WTC11 (cell line): Measurements from ENCODE around the gene LTBP2.

Experiments
- ETV6 ChIP-seq: sonication (generic); formaldehyde crosslinking; IDR thresholded peaks from 2 replicates; pipeline ENCODE4 v1.8.1; 2022; ENCODE audit warnings: mild to moderate bottlenecking, missing genetic modification reagents
- JUN ChIP-seq: sonication (generic); formaldehyde crosslinking; IDR thresholded peaks from 2 replicates; pipeline ENCODE4 v1.8.0; 2023; ENCODE audit warnings: mild to moderate bottlenecking, missing genetic modification reagents
- TF ChIP-seq, protein P1 (sequence below): fragments of 200-600 bp; IDR thresholded peaks from 2 replicates; pipeline ENCODE4 v1.8.0; 2022; ENCODE audit warnings: antibody characterized with exemption
- TF ChIP-seq, protein P2 (sequence below): fragments of 250-450 bp; sonication (Bioruptor Pico); IDR thresholded peaks from 2 replicates; pipeline ENCODE4 v2.1.2; 2022; ENCODE audit warnings: mild to moderate bottlenecking, moderate library complexity
- TF ChIP-seq, protein P3 (sequence below): sonication (generic); formaldehyde crosslinking; conservative IDR thresholded peaks from 2 replicates; pipeline ENCODE4 v1.8.1; 2023; ENCODE audit warnings: mild to moderate bottlenecking, low read depth, missing genetic modification reagents, moderate library complexity
- TF ChIP-seq, protein P4 (sequence below): sonication (generic); formaldehyde crosslinking; IDR thresholded peaks from 2 replicates; pipeline ENCODE4 v1.8.0; 2022; ENCODE audit warnings: mild to moderate bottlenecking, missing genetic modification reagents
- TF ChIP-seq, protein P5 (sequence below): sonication (generic); formaldehyde crosslinking; IDR thresholded peaks from 2 replicates; pipeline ENCODE4 v1.8.0; 2022; ENCODE audit warnings: mild to moderate bottlenecking, missing genetic modification reagents

DNA sequence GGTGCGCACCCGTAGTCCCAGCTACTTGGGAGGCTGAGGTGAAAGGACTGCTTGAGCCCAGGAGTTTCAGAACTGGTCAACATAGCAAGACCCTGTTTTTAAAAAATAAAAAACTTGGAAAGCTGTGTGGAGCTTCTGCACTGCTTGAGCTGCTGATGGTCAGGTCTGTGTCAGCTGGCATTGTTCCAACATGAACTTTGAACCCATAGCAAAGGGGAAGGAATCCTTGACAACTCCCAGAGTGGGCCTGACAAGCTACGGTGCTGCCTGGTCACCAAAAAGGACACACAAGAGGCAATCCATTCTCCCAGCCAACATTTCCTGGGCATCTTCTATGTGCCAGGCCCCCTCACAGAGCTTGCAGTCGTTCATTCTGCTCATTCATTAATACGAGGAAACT, 16.4 kb upstream of the LTBP2 start:
- TF ChIP-seq JUN (CRISPR knock-in tag) (no peak), ETV6 (CRISPR knock-in tag) (no peak)
- TF ChIP-seq, protein P1, sequence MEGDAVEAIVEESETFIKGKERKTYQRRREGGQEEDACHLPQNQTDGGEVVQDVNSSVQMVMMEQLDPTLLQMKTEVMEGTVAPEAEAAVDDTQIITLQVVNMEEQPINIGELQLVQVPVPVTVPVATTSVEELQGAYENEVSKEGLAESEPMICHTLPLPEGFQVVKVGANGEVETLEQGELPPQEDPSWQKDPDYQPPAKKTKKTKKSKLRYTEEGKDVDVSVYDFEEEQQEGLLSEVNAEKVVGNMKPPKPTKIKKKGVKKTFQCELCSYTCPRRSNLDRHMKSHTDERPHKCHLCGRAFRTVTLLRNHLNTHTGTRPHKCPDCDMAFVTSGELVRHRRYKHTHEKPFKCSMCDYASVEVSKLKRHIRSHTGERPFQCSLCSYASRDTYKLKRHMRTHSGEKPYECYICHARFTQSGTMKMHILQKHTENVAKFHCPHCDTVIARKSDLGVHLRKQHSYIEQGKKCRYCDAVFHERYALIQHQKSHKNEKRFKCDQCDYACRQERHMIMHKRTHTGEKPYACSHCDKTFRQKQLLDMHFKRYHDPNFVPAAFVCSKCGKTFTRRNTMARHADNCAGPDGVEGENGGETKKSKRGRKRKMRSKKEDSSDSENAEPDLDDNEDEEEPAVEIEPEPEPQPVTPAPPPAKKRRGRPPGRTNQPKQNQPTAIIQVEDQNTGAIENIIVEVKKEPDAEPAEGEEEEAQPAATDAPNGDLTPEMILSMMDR, result no peak
- TF ChIP-seq, protein P2, sequence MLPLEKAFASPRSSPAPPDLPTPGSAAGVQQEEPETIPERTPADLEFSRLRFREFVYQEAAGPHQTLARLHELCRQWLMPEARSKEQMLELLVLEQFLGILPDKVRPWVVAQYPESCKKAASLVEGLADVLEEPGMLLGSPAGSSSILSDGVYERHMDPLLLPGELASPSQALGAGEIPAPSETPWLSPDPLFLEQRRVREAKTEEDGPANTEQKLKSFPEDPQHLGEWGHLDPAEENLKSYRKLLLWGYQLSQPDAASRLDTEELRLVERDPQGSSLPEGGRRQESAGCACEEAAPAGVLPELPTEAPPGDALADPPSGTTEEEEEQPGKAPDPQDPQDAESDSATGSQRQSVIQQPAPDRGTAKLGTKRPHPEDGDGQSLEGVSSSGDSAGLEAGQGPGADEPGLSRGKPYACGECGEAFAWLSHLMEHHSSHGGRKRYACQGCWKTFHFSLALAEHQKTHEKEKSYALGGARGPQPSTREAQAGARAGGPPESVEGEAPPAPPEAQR (CRISPR knock-in tag), result no peak
- TF ChIP-seq, protein P3, sequence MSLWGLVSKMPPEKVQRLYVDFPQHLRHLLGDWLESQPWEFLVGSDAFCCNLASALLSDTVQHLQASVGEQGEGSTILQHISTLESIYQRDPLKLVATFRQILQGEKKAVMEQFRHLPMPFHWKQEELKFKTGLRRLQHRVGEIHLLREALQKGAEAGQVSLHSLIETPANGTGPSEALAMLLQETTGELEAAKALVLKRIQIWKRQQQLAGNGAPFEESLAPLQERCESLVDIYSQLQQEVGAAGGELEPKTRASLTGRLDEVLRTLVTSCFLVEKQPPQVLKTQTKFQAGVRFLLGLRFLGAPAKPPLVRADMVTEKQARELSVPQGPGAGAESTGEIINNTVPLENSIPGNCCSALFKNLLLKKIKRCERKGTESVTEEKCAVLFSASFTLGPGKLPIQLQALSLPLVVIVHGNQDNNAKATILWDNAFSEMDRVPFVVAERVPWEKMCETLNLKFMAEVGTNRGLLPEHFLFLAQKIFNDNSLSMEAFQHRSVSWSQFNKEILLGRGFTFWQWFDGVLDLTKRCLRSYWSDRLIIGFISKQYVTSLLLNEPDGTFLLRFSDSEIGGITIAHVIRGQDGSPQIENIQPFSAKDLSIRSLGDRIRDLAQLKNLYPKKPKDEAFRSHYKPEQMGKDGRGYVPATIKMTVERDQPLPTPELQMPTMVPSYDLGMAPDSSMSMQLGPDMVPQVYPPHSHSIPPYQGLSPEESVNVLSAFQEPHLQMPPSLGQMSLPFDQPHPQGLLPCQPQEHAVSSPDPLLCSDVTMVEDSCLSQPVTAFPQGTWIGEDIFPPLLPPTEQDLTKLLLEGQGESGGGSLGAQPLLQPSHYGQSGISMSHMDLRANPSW (CRISPR knock-in tag), result no peak
- TF ChIP-seq, protein P4, sequence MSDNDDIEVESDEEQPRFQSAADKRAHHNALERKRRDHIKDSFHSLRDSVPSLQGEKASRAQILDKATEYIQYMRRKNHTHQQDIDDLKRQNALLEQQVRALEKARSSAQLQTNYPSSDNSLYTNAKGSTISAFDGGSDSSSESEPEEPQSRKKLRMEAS, result no peak
- TF ChIP-seq, protein P5, sequence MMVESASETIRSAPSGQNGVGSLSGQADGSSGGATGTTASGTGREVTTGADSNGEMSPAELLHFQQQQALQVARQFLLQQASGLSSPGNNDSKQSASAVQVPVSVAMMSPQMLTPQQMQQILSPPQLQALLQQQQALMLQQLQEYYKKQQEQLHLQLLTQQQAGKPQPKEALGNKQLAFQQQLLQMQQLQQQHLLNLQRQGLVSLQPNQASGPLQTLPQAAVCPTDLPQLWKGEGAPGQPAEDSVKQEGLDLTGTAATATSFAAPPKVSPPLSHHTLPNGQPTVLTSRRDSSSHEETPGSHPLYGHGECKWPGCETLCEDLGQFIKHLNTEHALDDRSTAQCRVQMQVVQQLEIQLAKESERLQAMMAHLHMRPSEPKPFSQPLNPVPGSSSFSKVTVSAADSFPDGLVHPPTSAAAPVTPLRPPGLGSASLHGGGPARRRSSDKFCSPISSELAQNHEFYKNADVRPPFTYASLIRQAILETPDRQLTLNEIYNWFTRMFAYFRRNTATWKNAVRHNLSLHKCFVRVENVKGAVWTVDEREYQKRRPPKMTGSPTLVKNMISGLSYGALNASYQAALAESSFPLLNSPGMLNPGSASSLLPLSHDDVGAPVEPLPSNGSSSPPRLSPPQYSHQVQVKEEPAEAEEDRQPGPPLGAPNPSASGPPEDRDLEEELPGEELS (CRISPR knock-in tag), result no peak
